Measurements from ENCODE around the gene KIF26A. TPM values are rescaled to one million over a fixed set of nuclear protein-coding genes. Genes with fewer than 3 reads are reported as not detected.

Gene KIF26A
- total and polyA plus RNA-seq, 2 of the 4 experiments (the other 2 are of a cell fraction): not detected

DNA sequence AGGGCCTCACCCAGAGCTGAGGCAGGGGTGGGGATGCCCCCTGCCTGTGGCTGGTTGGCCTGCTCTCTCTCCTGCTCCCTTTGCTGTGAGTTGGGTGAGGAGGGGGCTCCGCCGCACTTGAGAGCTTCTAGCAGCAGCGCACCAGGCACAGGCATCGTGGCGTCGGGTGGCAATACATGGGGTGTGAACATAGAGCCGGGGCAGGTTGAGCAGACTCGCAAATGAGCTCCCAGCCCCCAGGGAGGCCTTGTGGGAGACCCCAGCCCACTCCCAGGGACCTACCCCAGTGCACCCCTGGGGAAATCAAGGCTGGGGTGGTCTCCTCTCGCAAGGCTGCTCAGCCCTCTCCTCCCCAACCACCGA is 54.5 kb downstream of the KIF26A start:
- no peaks in the 10 kb centered on the region for H3K79me1 ChIP-seq (ENCODE audit: low read depth in 1 of 2, low read length in 2 of 2)
- BruUV-seq (replicated peaks): no TSS peak
- no peak overlapping the region for H4K5ac ChIP-seq (ENCODE audit: low read depth, low read length)
- CTCF ChIA-PET: no interaction called here
- POLR2A ChIA-PET (ENCODE audit: unreplicated experiment): no interaction called here
- no peak overlapping the region for H2BK120ac ChIP-seq (ENCODE audit: low read depth, low read length)
- no peak overlapping the region for H4K8ac ChIP-seq (ENCODE audit: low read depth in 2 of 2, low read length in 2 of 2)
- no peak overlapping the region for H3K4ac ChIP-seq (ENCODE audit: low read depth, low read length)
- intact Hi-C loops (cut with micrococcal nuclease) (no loop called here), in situ Hi-C loops (cut with MboI; ENCODE audit: low sequenced_read_pairs) (no loop called here), dilution Hi-C loops (cut with HindIII; ENCODE audit: low sequenced_read_pairs, unreplicated experiment) (no loop called here)
- H3K4me3 ChIP-seq (ENCODE audit: insufficient read depth, low read depth, low read length): no peak overlapping the region
- no peaks in the 10 kb centered on the region for H4K20me1 ChIP-seq (ENCODE audit: insufficient read depth, low read length)
- no peak overlapping the region for H2AK9ac ChIP-seq (replicated peaks; ENCODE audit: low read depth, low read length, poor library complexity)
- H2BK15ac ChIP-seq (ENCODE audit: low read depth, low read length): no peak overlapping the region
- no peak overlapping the region for H2BK20ac ChIP-seq (ENCODE audit: low read depth, low read length)
- no peaks in the 10 kb centered on the region for H3K27me3 ChIP-seq (ENCODE audit: control insufficient read depth, insufficient read depth, low read length)
- DNase-seq: no peak
- H2AK5ac ChIP-seq (ENCODE audit: low read depth, low read length): no peak overlapping the region
- no peak overlapping the region for H3K56ac ChIP-seq (ENCODE audit: extremely low read depth, insufficient read depth, low read length)
- no peak overlapping the region for H3K27ac ChIP-seq (ENCODE audit: insufficient read depth, low read length)
- no peak overlapping the region for H3K4me2 ChIP-seq (ENCODE audit: low read depth, low read length)
- H3K9me3 ChIP-seq (ENCODE audit: control insufficient read depth, insufficient read depth, low read length): peaks cover 43% of the 10 kb centered on the region
- H3K14ac ChIP-seq (replicated peaks; ENCODE audit: low read depth, low read length): no peak overlapping the region
- TF ChIP-seq ELK1 (IDR thresholded peaks at IDR 0.05; ENCODE audit: borderline replicate concordance, low read depth, low read length) (no peak), RCOR1 (IDR thresholded peaks at IDR 0.05; ENCODE audit: insufficient replicate concordance, low read length) (no peak), CHD1 (IDR thresholded peaks at IDR 0.05; ENCODE audit: low read depth, low read length) (no peak), USF2 (IDR thresholded peaks at IDR 0.05; ENCODE audit: low read depth, low read length) (no peak), MAFK (IDR thresholded peaks at IDR 0.05; ENCODE audit: low read depth, low read length) (no peak), FOS (IDR thresholded peaks at IDR 0.05; ENCODE audit: low read depth, low read length) (no peak), RFX5 (IDR thresholded peaks at IDR 0.05; ENCODE audit: low read depth, low read length) (no peak), MAZ (IDR thresholded peaks at IDR 0.05; ENCODE audit: borderline replicate concordance, low read depth, low read length) (no peak), SMC3 (IDR thresholded peaks at IDR 0.05; ENCODE audit: low read depth, low read length) (no peak), CEBPB (IDR thresholded peaks at IDR 0.05; ENCODE audit: low read depth, low read length) (no peak)
- no CpG with 5 or more reads among the region's 10 CpGs for WGBS, 2 experiments (ENCODE audit: extremely low coverage in 2 of 2, insufficient read length in 1 of 2)
- H3K23ac ChIP-seq (ENCODE audit: low read depth, low read length): no peak overlapping the region
- no peaks in the 10 kb centered on the region for H3K4me1 ChIP-seq (ENCODE audit: control insufficient read depth, insufficient read depth, low read length)
- H3K36me3 ChIP-seq (ENCODE audit: control insufficient read depth, insufficient read depth, low read length): no peaks in the 10 kb centered on the region
- no peak overlapping the region for H4K91ac ChIP-seq (ENCODE audit: insufficient read depth, low read depth, low read length)
- H3K9me1 ChIP-seq (ENCODE audit: insufficient read depth, low read length): no peaks in the 10 kb centered on the region
- no peak overlapping the region for H2BK5ac ChIP-seq (ENCODE audit: low read depth, low read length, poor library complexity, severe bottlenecking)
- H3K18ac ChIP-seq (ENCODE audit: low read depth, low read length): no peak overlapping the region
- H2AFZ ChIP-seq (replicated peaks; ENCODE audit: low read length, poor library complexity): no peak overlapping the region
- ATAC-seq (ENCODE audit: low read depth): no peak
- H3K9ac ChIP-seq (ENCODE audit: low read depth, low read length): no peak overlapping the region

All from IMR-90 (cell line).